ENCODE data around the gene MSRB1. TPM values are rescaled to one million over a fixed set of nuclear protein-coding genes. Genes with fewer than 3 reads are reported as not detected.

Gene MSRB1
- total RNA-seq, 2 donors from 2014 or later: 36.8 to 38.6 TPM

DNA sequence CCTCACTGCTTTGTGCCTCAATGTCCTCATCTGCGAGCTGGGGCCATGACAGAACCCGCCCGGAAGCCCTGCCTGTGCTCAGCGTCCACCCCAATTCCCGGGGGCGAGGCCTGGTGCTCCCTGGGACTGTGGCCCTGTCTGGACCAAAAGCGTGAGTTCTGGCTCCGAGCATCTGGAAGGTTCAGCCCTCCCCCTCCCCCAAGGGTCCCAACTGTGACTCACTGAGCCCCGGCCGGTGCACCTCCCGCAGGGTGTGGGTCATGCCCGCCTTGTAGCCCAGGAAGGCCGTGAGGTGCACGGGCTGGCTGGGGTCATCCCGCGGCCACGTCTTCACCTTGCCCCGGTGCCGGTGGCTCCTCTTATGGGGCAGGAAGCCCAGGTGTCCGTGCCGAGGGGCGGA, 10.7 kb upstream of the MSRB1 start:
- H3K36me3 ChIP-seq (replicated peaks in 1 of 2; ENCODE audit: insufficient read depth in 1 of 2, low read depth in 2 of 2): no peaks in the 10 kb centered on the region
- no peak overlapping the region for H3K4me3 ChIP-seq
- H3K27me3 ChIP-seq: no peaks in the 10 kb centered on the region
- 93 to 95% methylated on average over 11 to 21 of the region's 22 CpGs for WGBS, 2 donors
- peak overlapping the region in 1 of 4 donors; percentile 69 for H3K27ac ChIP-seq
- ATAC-seq (no peak), DNase-seq (peak in 1 of 4 donors; percentile 35)
- TF ChIP-seq, protein P1, sequence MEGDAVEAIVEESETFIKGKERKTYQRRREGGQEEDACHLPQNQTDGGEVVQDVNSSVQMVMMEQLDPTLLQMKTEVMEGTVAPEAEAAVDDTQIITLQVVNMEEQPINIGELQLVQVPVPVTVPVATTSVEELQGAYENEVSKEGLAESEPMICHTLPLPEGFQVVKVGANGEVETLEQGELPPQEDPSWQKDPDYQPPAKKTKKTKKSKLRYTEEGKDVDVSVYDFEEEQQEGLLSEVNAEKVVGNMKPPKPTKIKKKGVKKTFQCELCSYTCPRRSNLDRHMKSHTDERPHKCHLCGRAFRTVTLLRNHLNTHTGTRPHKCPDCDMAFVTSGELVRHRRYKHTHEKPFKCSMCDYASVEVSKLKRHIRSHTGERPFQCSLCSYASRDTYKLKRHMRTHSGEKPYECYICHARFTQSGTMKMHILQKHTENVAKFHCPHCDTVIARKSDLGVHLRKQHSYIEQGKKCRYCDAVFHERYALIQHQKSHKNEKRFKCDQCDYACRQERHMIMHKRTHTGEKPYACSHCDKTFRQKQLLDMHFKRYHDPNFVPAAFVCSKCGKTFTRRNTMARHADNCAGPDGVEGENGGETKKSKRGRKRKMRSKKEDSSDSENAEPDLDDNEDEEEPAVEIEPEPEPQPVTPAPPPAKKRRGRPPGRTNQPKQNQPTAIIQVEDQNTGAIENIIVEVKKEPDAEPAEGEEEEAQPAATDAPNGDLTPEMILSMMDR (IDR thresholded peaks at IDR 0.05): no peak
- no peak for TF ChIP-seq POLR2A (IDR thresholded peaks at IDR 0.05)
- peaks cover 14% of the 10 kb centered on the region for H3K4me1 ChIP-seq
- H3K9me3 ChIP-seq: no peaks in the 10 kb centered on the region
- intact Hi-C loops (cut with DNase I): no loop called here

DNA sequence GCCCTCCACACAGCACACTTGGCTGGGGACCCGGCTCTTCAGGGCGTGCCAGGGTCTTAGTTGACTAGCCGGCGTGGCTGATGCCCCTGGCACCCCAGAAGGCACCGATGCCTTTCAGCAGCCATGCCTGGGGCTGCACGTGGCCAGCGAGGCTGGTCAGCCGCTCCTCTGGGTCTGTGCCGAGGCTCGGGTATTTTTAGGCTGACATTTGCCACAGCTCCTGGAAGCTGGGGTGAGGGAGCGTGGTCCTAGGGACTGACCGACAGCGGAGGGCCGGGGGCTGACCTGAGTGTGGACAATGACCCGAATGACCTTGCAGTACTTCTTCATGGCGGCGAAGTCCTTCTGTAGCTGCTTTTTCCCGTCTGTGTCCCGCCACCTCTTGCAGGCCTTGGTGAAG, 7.6 kb upstream of the MSRB1 start:
- H3K4me1 ChIP-seq: peaks cover 12% of the 10 kb centered on the region
- WGBS, 2 donors: 84 to 91% methylated on average over 18 to 19 of the region's 19 CpGs
- H3K36me3 ChIP-seq (replicated peaks in 1 of 2; ENCODE audit: insufficient read depth in 1 of 2, low read depth in 2 of 2): no peaks in the 10 kb centered on the region
- H3K27ac ChIP-seq: no peak overlapping the region
- TF ChIP-seq, protein P1 (IDR thresholded peaks at IDR 0.05): no peak
- TF ChIP-seq POLR2A (IDR thresholded peaks at IDR 0.05): no peak
- no peaks in the 10 kb centered on the region for H3K9me3 ChIP-seq
- H3K4me3 ChIP-seq: no peak overlapping the region
- ATAC-seq: no peak
- H3K27me3 ChIP-seq: no peaks in the 10 kb centered on the region
- DNase-seq: no peak
- intact Hi-C loops (cut with DNase I): no loop called here

DNA sequence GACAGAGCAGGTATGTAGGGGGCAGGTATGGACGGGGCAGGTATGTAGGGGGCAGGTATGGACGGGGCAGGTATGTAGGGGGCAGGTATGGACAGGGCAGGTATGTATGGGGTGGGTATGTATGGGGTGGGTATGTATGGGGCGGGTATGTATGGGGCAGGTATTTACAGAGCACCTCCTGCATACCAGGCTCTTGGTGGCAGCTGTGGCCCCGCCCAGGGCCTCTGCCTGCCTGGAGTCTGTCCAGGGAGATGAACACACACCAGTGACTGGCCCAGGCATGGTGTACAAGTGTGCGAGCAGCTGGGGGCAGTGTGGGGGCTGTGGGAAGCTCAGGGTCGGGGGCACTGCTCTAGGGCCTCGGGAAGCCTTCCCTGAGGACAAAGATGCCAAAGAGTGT, 7.0 kb upstream of the MSRB1 start:
- no peak for DNase-seq
- H3K9me3 ChIP-seq: no peaks in the 10 kb centered on the region
- no peak overlapping the region for H3K4me3 ChIP-seq
- H3K27ac ChIP-seq: no peak overlapping the region
- H3K36me3 ChIP-seq (replicated peaks in 1 of 2; ENCODE audit: insufficient read depth in 1 of 2, low read depth in 2 of 2): no peaks in the 10 kb centered on the region
- 73 to 87% methylated on average over 5 to 7 of the region's 7 CpGs for WGBS, 2 donors
- intact Hi-C loops (cut with DNase I): no loop called here
- H3K4me1 ChIP-seq: peaks cover 11% of the 10 kb centered on the region
- no peak for ATAC-seq
- no peak for TF ChIP-seq POLR2A (IDR thresholded peaks at IDR 0.05)
- TF ChIP-seq, protein P1 (IDR thresholded peaks at IDR 0.05): no peak
- no peaks in the 10 kb centered on the region for H3K27me3 ChIP-seq

DNA sequence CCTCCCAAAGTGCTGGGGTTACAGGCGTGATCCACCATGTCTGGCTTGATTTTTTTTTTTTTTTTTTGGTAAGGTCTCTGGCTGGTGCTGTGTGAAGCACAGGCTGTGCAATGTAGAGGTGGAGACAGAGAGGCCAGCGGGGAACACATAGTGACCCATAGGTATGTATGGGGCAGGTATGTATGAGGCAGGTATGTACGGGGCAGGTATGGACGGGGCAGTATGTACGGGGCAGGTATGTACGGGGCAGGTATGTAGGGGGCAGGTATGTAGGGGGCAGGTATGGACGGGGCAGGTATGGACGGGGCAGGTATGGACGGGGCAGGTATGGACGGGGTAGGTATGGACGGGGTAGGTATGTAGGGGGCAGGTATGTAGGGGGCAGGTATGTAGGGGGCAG, 6.5 kb upstream of the MSRB1 start:
- Histone ChIP-seq H3K4me1 (peaks cover 5% of the 10 kb centered on the region), H3K36me3 (replicated peaks in 1 of 2; ENCODE audit: insufficient read depth in 1 of 2, low read depth in 2 of 2) (no peaks in the 10 kb centered on the region), H3K27ac (no peak overlapping the region), H3K4me3 (no peak overlapping the region), H3K9me3 (no peaks in the 10 kb centered on the region), H3K27me3 (no peaks in the 10 kb centered on the region)
- 82 to 92% methylated on average over 6 to 10 of the region's 11 CpGs for WGBS, 2 donors
- TF ChIP-seq POLR2A (IDR thresholded peaks at IDR 0.05): no peak
- TF ChIP-seq, protein P1 (IDR thresholded peaks at IDR 0.05): no peak
- ATAC-seq (no peak), DNase-seq (no peak)
- intact Hi-C loops (cut with DNase I): no loop called here

DNA sequence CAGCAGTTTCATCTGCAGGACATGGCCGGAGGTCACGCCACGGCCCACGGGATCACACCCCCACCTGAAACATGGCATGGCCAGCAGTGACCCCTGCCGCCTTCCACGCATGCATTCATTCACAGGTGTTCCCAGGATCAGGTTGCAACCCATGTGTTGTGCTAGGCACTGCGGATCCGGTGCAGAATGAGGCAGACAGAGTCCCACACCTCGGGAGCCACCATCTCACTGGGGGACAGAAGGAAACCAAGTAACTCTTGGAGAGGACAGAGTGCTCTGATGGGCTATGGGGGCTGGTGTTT, 4.3 kb upstream of the MSRB1 start:
- H3K4me1 ChIP-seq: peaks cover 10% of the 10 kb centered on the region
- H3K4me3 ChIP-seq: no peak overlapping the region
- DNase-seq (no peak), ATAC-seq (no peak)
- TF ChIP-seq, protein P1 (IDR thresholded peaks at IDR 0.05): no peak
- H3K9me3 ChIP-seq: no peaks in the 10 kb centered on the region
- no peaks in the 10 kb centered on the region for H3K36me3 ChIP-seq (replicated peaks in 1 of 2; ENCODE audit: insufficient read depth in 1 of 2, low read depth in 2 of 2)
- H3K27ac ChIP-seq: no peak overlapping the region
- intact Hi-C loops (cut with DNase I): no loop called here
- no peaks in the 10 kb centered on the region for H3K27me3 ChIP-seq
- 94% methylated on average over 9 of the region's 9 CpGs; no CpG with 5 or more reads in 1 of the 2 donors for WGBS, 2 donors
